Type B pancreatic cell (in vitro differentiated cells): ENCODE results near the gene XIRP2. TPM values are rescaled to one million over a fixed set of nuclear protein-coding genes. Genes with fewer than 3 reads are reported as not detected.

Experiments used
- DNase-seq: peaks from one replicate; pipeline ENCODE4 v3.0.0; 2021; ENCODE audit warnings: mixed read lengths; ENCODE audit not compliant: unreplicated experiment; ENCODE audit errors: extremely low spot score
- H3K27ac Mint-ChIP-seq: 2 replicates; pipeline ENCODE4 v1.8.0; 2021; ENCODE audit warnings: mild to moderate bottlenecking, mixed read lengths
- H3K27me3 Mint-ChIP-seq: 2 replicates; pipeline ENCODE4 v1.8.0; 2021; ENCODE audit warnings: mixed read lengths
- H3K36me3 Mint-ChIP-seq: 2 replicates; pipeline ENCODE4 v1.8.0; 2021; ENCODE audit warnings: mixed read lengths
- H3K4me1 Mint-ChIP-seq: one replicate; pipeline ENCODE4 v1.8.0; 2021; ENCODE audit warnings: mixed read lengths; ENCODE audit not compliant: unreplicated experiment
- H3K4me3 Mint-ChIP-seq: 2 replicates; pipeline ENCODE4 v1.8.0; 2021; ENCODE audit warnings: mild to moderate bottlenecking, mixed read lengths
- H3K9me3 Mint-ChIP-seq: 2 replicates; pipeline ENCODE4 v1.8.0; 2021; ENCODE audit warnings: mixed read lengths
- CTCF ChIP-seq: fragments of 200-600 bp; sonication (generic); conservative IDR thresholded peaks from 2 replicates; pipeline ENCODE4 v1.5.0; 2021; ENCODE audit warnings: antibody characterized with exemption, mild to moderate bottlenecking
- total RNA-seq: library from RNA; stranded (reverse); gene quantifications from 2 replicates; pipeline ENCODE4 v1.2.1, GENCODE V29; 2021; ENCODE audit warnings: low replicate concordance

The XIRP2 gene
- total RNA-seq, 1 donor from 2014 or later = 0.19 TPM

- no peak overlapping the region for H3K27ac Mint-ChIP-seq
- no peak for DNase-seq
- no peaks in the 10 kb centered on the region for H3K36me3 Mint-ChIP-seq
- no peaks in the 10 kb centered on the region for H3K4me1 Mint-ChIP-seq
- no peak overlapping the region for H3K4me3 Mint-ChIP-seq
- no peaks in the 10 kb centered on the region for H3K27me3 Mint-ChIP-seq
- TF ChIP-seq CTCF = no peak
- no peaks in the 10 kb centered on the region for H3K9me3 Mint-ChIP-seq
These were observed 4.1 kb downstream of the XIRP2 start for GRCh38 chr2:166892397-166892796.

GRCh38 chr2:166895243-166895642 lies 7.0 kb downstream of the XIRP2 start:
- Mint-ChIP-seq H3K27ac (no peak overlapping the region), H3K36me3 (no peaks in the 10 kb centered on the region), H3K4me1 (no peaks in the 10 kb centered on the region), H3K4me3 (no peak overlapping the region), H3K9me3 (no peaks in the 10 kb centered on the region), H3K27me3 (no peaks in the 10 kb centered on the region)
- DNase-seq = no peak
- TF ChIP-seq CTCF = no peak

GRCh38 chr2:166897666-166898065 lies 9.4 kb downstream of the XIRP2 start:
- Mint-ChIP-seq H3K9me3 (no peaks in the 10 kb centered on the region), H3K27me3 (no peaks in the 10 kb centered on the region), H3K4me1 (no peaks in the 10 kb centered on the region), H3K4me3 (no peak overlapping the region), H3K36me3 (no peaks in the 10 kb centered on the region), H3K27ac (no peak overlapping the region)
- DNase-seq = no peak
- TF ChIP-seq CTCF = no peak

GRCh38 chr2:166899676-166900075 lies 11.4 kb downstream of the XIRP2 start:
- H3K36me3 Mint-ChIP-seq = no peaks in the 10 kb centered on the region
- no peak overlapping the region for H3K4me3 Mint-ChIP-seq
- H3K27ac Mint-ChIP-seq = no peak overlapping the region
- no peaks in the 10 kb centered on the region for H3K27me3 Mint-ChIP-seq
- peak; percentile 45 for TF ChIP-seq CTCF
- no peak for DNase-seq
- no peaks in the 10 kb centered on the region for H3K9me3 Mint-ChIP-seq
- no peaks in the 10 kb centered on the region for H3K4me1 Mint-ChIP-seq

GRCh38 chr2:166900700-166901099 lies 12.4 kb downstream of the XIRP2 start:
- no peaks in the 10 kb centered on the region for H3K4me1 Mint-ChIP-seq
- H3K36me3 Mint-ChIP-seq = no peaks in the 10 kb centered on the region
- H3K27me3 Mint-ChIP-seq = no peaks in the 10 kb centered on the region
- DNase-seq = no peak
- TF ChIP-seq CTCF = no peak
- H3K9me3 Mint-ChIP-seq = no peaks in the 10 kb centered on the region
- H3K27ac Mint-ChIP-seq = no peak overlapping the region
- no peak overlapping the region for H3K4me3 Mint-ChIP-seq

- no peak for DNase-seq
- H3K9me3 Mint-ChIP-seq = no peaks in the 10 kb centered on the region
- no peak overlapping the region for H3K27ac Mint-ChIP-seq
- H3K4me1 Mint-ChIP-seq = no peaks in the 10 kb centered on the region
- H3K36me3 Mint-ChIP-seq = no peaks in the 10 kb centered on the region
- no peak overlapping the region for H3K4me3 Mint-ChIP-seq
- TF ChIP-seq CTCF = no peak
- H3K27me3 Mint-ChIP-seq = no peaks in the 10 kb centered on the region
These were observed 13.1 kb downstream of the XIRP2 start for GRCh38 chr2:166901336-166901735.
